Upper lobe of left lung (tissue), 4 donors: ENCODE results near the gene THRSP.

Source experiments
- EP300 ChIP-seq, 4 donors: sonication (generic); formaldehyde crosslinking; IDR thresholded peaks; one replicate each; pipeline ENCODE4 v1.5.1; 2017; ENCODE audit warnings: antibody characterized with exemption in 4 of 4, control low read depth in 2 of 4
- POLR2A ChIP-seq, 4 donors: fragments of 450-650 bp; IDR thresholded peaks; one replicate each; pipeline ENCODE4 v1.5.1; 2016 to 2017; ENCODE audit warnings: antibody characterized with exemption in 4 of 4, mild to moderate bottlenecking in 2 of 4
- TF ChIP-seq, protein P1 (sequence below), 6 experiments: fragments of 450-650 bp in 4 of 6; fragments of 200-600 bp in 2 of 6; sonication (generic) in 2 of 6; IDR thresholded peaks; one replicate each; pipeline ENCODE4 v1.5.1; 2016 to 2019; ENCODE audit warnings: antibody characterized with exemption in 6 of 6

DNA sequence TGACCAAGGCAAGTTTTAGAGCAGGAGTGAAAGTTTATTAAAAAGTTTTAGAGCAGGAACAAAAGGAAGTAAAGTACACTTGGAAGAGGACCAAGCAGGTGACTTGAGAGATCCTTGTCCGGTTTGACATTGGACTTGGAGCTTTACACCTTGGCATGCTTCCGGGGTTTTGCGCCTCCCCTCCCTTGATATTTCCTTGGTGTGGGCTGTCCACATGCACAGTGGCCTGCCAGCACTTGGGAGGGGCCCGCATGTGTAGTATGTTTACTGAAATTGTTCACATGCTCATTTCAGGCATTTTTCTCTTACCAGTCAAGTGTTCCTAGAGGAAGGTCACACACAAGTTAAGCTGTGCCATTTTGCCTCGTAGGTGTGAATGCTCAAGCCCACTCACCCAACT is 19.0 kb upstream of the THRSP start:
- TF ChIP-seq POLR2A (IDR thresholded peaks at IDR 0.05) (no peak), EP300 (IDR thresholded peaks at IDR 0.05) (peak in 1 of 4 donors; percentile 52)
- TF ChIP-seq, protein P1, sequence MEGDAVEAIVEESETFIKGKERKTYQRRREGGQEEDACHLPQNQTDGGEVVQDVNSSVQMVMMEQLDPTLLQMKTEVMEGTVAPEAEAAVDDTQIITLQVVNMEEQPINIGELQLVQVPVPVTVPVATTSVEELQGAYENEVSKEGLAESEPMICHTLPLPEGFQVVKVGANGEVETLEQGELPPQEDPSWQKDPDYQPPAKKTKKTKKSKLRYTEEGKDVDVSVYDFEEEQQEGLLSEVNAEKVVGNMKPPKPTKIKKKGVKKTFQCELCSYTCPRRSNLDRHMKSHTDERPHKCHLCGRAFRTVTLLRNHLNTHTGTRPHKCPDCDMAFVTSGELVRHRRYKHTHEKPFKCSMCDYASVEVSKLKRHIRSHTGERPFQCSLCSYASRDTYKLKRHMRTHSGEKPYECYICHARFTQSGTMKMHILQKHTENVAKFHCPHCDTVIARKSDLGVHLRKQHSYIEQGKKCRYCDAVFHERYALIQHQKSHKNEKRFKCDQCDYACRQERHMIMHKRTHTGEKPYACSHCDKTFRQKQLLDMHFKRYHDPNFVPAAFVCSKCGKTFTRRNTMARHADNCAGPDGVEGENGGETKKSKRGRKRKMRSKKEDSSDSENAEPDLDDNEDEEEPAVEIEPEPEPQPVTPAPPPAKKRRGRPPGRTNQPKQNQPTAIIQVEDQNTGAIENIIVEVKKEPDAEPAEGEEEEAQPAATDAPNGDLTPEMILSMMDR (IDR thresholded peaks at IDR 0.05) = no peak
